GM23338 (cell line): ENCODE measurements around the gene FOCAD.

Source experiments
- CREB1 ChIP-seq: fragments of 250-450 bp; sonication (Bioruptor Pico); IDR thresholded peaks from 2 replicates; pipeline ENCODE4 v1.5.0; 2020; ENCODE audit warnings: low read depth, mild to moderate bottlenecking, moderate library complexity
- CTCF ChIP-seq, 2 experiments: fragments of 200-600 bp in 1 of 2; sonication (generic) in 1 of 2; conservative IDR thresholded peaks; 2 replicates each; pipeline versions ENCODE4 v1.5.1 to v1.6.1; 2016 to 2017; ENCODE audit warnings: antibody characterized with exemption in 2 of 2, low read depth in 2 of 2, mild to moderate bottlenecking in 2 of 2, moderate library complexity in 1 of 2
- ETS1 ChIP-seq: IDR thresholded peaks from 2 replicates; pipeline ENCODE4 v1.6.1; 2016; ENCODE audit warnings: antibody characterized with exemption
- EZH2 ChIP-seq: fragments of 200-600 bp; sonication (generic); IDR thresholded peaks from one replicate; pipeline ENCODE4 v1.8.0; 2017; ENCODE audit warnings: antibody characterized with exemption, mild to moderate bottlenecking, low read depth; ENCODE audit not compliant: unreplicated experiment
- EZH2phosphoT487 ChIP-seq: fragments of 200-600 bp; sonication (generic); IDR thresholded peaks from one replicate; pipeline ENCODE4 v1.8.1; 2018; ENCODE audit warnings: antibody characterized with exemption; ENCODE audit not compliant: unreplicated experiment
- JUNB ChIP-seq: IDR thresholded peaks from one replicate; pipeline ENCODE4 v1.6.1; 2016; ENCODE audit warnings: antibody characterized with exemption; ENCODE audit not compliant: unreplicated experiment
- NANOG ChIP-seq: IDR thresholded peaks from 2 replicates; pipeline ENCODE4 v1.6.1; 2016; ENCODE audit warnings: antibody characterized with exemption, borderline replicate concordance
- POLR2AphosphoS5 ChIP-seq: IDR thresholded peaks from 2 replicates; pipeline ENCODE4 v1.6.1; 2016; ENCODE audit warnings: antibody characterized with exemption, low read depth
- REST ChIP-seq: IDR thresholded peaks from one replicate; pipeline ENCODE4 v1.6.1; 2018; ENCODE audit warnings: antibody characterized with exemption; ENCODE audit not compliant: unreplicated experiment
- STAT1 ChIP-seq: IDR thresholded peaks from one replicate; pipeline ENCODE4 v1.6.1; 2016; ENCODE audit warnings: antibody characterized with exemption; ENCODE audit not compliant: unreplicated experiment
- ZNF114 ChIP-seq: fragments of 250-450 bp; sonication (Bioruptor Pico); IDR thresholded peaks from 2 replicates; pipeline ENCODE4 v1.5.0; 2020; ENCODE audit warnings: mild to moderate bottlenecking, moderate library complexity
- ZNF331 ChIP-seq: fragments of 250-450 bp; sonication (Bioruptor Pico); IDR thresholded peaks from 2 replicates; pipeline ENCODE4 v1.5.0; 2020; ENCODE audit warnings: low read depth, mild to moderate bottlenecking, moderate library complexity
- ZNF462 ChIP-seq: fragments of 250-450 bp; sonication (Bioruptor Pico); IDR thresholded peaks from 2 replicates; pipeline ENCODE4 v1.5.0; 2020; ENCODE audit warnings: mild to moderate bottlenecking, moderate library complexity

GRCh38 chr9:20646656-20647055 is 37.4 kb upstream of the FOCAD start:
- no peak for TF ChIP-seq ZNF462 (CRISPR knock-in tag)
- TF ChIP-seq CTCF (conservative IDR thresholded peaks at IDR 0.05; ENCODE audit: low read depth in 2 of 2) = no peak
- no peak for TF ChIP-seq POLR2AphosphoS5
- TF ChIP-seq EZH2 = no peak
- TF ChIP-seq EZH2phosphoT487 = no peak
- no peak for TF ChIP-seq NANOG
- TF ChIP-seq CREB1 (CRISPR knock-in tag) = no peak
- no peak for TF ChIP-seq REST
- TF ChIP-seq ZNF114 = no peak
- no peak for TF ChIP-seq JUNB
- TF ChIP-seq STAT1 = no peak
- TF ChIP-seq ZNF331 (CRISPR knock-in tag) = no peak
- TF ChIP-seq ETS1 = no peak
